ENCODE measurements around the gene GATAD2A.
A peak's percentile ranks its signal among the peaks of the same experiment; 100 is the strongest.

Gene GATAD2A

DNA sequence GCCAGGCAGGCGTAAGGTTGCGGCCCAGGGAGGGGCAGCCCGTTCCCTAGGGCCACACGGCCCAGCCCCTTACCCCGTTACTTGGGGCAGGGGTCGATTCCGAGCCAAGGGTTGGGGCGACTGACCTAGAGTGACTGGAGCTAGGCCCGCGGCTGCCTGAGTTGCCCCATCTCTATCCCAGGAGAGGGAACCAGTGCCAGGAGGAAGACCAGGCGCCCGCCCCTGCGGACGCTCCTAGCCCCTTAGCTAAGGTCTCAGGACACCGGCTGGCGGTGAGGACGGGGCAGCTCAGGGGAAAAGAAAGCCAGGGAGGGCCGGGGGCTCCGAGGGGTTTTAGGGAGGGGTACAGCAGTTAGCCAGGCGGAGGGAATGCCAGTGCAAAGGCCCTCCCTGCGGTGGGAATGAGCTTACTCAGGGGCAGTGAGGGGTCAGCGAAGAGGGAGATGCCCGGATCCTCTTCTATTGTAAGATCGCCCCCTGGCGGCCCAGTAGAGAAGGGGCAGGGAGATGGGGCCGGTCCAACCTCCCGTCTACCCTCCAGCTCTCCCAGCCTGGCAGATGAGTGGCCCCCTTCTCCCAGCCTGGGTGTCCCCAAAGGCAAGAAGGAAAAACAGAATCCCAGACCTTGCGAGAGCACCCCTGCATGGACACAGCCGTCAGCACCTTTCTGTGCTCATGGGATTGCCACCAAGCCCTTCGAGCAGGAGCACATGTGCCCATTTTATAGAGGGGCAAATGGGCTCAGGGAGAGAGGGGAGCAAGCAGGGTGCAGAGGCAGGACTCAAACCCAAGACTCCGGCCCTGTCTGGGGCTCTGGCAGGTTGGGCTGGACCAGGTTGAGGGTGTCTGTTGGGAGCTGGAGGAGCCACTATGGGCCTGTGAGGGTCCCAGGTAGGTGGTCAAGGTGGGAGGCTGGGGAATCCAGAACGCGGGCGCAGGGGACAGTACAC, 148.9 kb downstream of the GATAD2A start:
- Histone ChIP-seq H4K20me1 (no peaks in the 10 kb centered on the region), H3K4me2 (no peak overlapping the region), H3K27me3 (no peaks in the 10 kb centered on the region), H3K9me3 (no peaks in the 10 kb centered on the region), H3K36me3 (no peaks in the 10 kb centered on the region), H3K4me1 (peaks cover 29% of the 10 kb centered on the region), H3K27ac (no peak overlapping the region), H3K4me3 (no peak overlapping the region), H3K9ac (no peak overlapping the region)
- no peak for TF ChIP-seq Cebpa-rat (IDR thresholded peaks at IDR 0.05)

DNA sequence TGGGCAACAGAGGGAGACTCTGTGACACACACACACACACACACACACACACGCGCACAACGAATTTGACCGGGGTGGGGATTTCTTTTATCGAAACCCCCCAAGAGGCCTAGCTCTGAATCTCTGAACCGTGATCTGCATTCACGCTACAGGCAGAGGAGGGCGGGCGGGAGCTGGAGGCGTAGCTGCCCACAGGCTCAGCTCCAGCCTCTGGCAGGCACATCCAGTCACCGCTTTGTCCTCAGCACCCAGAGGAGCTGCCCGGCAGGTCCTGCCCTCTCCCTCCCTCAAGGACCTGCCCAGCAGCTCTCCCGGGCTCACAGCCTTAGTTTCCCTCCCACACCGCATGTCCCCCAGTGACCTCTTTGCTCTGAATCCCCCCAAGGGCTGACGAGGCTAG, 152.6 kb downstream of the GATAD2A start:
- no peak for TF ChIP-seq Cebpa-rat (IDR thresholded peaks at IDR 0.05)
- Histone ChIP-seq H3K4me1 (peaks cover 26% of the 10 kb centered on the region), H3K4me3 (no peak overlapping the region), H3K27ac (no peak overlapping the region), H3K9me3 (no peaks in the 10 kb centered on the region), H4K20me1 (no peaks in the 10 kb centered on the region), H3K4me2 (peak overlapping the region; percentile 43), H3K9ac (no peak overlapping the region), H3K27me3 (no peaks in the 10 kb centered on the region), H3K36me3 (peaks cover under 1% of the 10 kb centered on the region; the same call in 1 of the 2 replicates)
